WI38 (cell line): ENCODE results near the gene SOCS7.

Experiments used
- H3K4me3 ChIP-seq: 2 replicates; pipeline ENCODE4 v1.5.1; 2011; ENCODE audit warnings: low read depth, mild to moderate bottlenecking, control low read depth, low read length
- CTCF ChIP-seq: IDR thresholded peaks from 2 replicates; pipeline ENCODE4 v1.5.1; 2012; ENCODE audit warnings: low read depth, mild to moderate bottlenecking, control low read depth, low read length

Gene SOCS7

GRCh38 chr17:38451030-38451839, 99.6 kb downstream of the SOCS7 start:
- no peak for TF ChIP-seq CTCF
- H3K4me3 ChIP-seq, result peak overlapping the region; percentile 67

- TF ChIP-seq CTCF, result no peak
- H3K4me3 ChIP-seq, result peak overlapping the region; percentile 67
Measured at GRCh38 chr17:38451840-38452529, 100.3 kb downstream of the SOCS7 start.

- H3K4me3 ChIP-seq, result peak overlapping the region; percentile 67
- no peak for TF ChIP-seq CTCF
Measured at GRCh38 chr17:38452719-38453118, 101.1 kb downstream of the SOCS7 start.

DNA sequence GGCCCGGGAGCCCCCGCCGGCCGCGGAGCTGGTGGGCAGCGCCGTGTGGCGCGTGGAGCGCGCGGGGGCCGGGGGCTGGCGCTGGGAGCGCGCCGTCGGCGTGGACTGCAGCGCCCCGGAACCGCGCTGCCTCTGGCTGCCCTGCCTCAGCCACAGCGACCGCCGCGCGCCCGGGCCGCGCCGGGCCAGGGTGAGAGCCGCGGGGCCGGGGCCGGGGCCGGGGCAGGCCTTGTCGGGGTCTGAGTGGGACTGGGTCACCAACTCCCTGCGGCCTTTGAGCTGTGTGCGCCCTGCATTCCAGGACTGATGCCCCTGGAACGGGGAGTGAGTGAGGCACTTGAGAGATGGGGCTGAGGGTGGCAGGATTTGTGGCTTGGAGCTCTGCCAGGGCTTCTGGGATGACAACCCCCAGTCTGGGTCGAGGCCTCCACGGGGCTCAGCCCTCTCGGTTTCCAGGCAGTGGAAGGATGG, 102.3 kb downstream of the SOCS7 start:
- TF ChIP-seq CTCF, result no peak
- H3K4me3 ChIP-seq, result peak overlapping the region; percentile 79

DNA sequence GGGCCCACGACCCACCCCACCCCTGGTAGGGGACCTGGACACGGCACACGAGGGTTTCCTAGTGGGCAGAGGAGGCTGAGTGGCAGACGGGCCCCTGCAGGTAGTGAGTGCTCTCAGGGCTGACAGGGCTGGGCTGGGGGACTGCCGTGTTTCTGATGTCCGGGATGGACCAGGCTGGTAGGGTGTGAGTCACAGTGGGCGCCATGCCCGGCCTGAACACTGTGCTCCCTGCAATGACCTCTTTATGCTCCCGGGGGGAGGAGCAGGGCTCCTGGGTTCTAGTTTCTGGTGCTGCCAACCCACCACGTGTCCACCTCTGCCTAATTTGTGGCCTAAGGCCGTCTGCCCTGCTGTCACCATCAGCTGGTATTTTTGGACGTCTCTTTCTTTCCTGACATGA, 102.9 kb downstream of the SOCS7 start:
- TF ChIP-seq CTCF, result no peak
- H3K4me3 ChIP-seq, result peak overlapping the region; percentile 79
